ENCODE results near the gene SLC15A1.

Gene SLC15A1

GRCh38 chr13:98780451-98780850 lies 28.0 kb upstream of the SLC15A1 start:
- no peak overlapping the region for H3K4me3 ChIP-seq (ENCODE audit: low read length)
- 93% methylated on average over 2 of the region's 2 CpGs for whole genome bisulfite sequencing
- no peaks in the 10 kb centered on the region for H3K9me3 ChIP-seq (ENCODE audit: insufficient read depth, low read depth, low read length)
- no peaks in the 10 kb centered on the region for H3K27me3 ChIP-seq (ENCODE audit: insufficient read depth, low read length)
- H3K36me3 ChIP-seq (ENCODE audit: insufficient read depth, low read length): no peaks in the 10 kb centered on the region
- H3K4me1 ChIP-seq (ENCODE audit: insufficient read depth, low read length): peaks cover 3% of the 10 kb centered on the region; the same call in 1 of the 2 replicates
- H3K27ac ChIP-seq (ENCODE audit: low read depth, low read length): no peak overlapping the region
- no peak overlapping the region for H3K9ac ChIP-seq (ENCODE audit: low read depth, low read length)

GRCh38 chr13:98779695-98780094 lies 27.2 kb upstream of the SLC15A1 start:
- peaks cover 3% of the 10 kb centered on the region; the same call in 1 of the 2 replicates for H3K4me1 ChIP-seq (ENCODE audit: insufficient read depth, low read length)
- no peaks in the 10 kb centered on the region for H3K27me3 ChIP-seq (ENCODE audit: insufficient read depth, low read length)
- WGBS: 91% methylated on average over 1 of the region's 1 CpG
- no peaks in the 10 kb centered on the region for H3K9me3 ChIP-seq (ENCODE audit: insufficient read depth, low read depth, low read length)
- no peak overlapping the region for H3K4me3 ChIP-seq (ENCODE audit: low read length)
- no peak overlapping the region for H3K9ac ChIP-seq (ENCODE audit: low read depth, low read length)
- no peaks in the 10 kb centered on the region for H3K36me3 ChIP-seq (ENCODE audit: insufficient read depth, low read length)
- H3K27ac ChIP-seq (ENCODE audit: low read depth, low read length): no peak overlapping the region

- 69% methylated on average over 8 of the region's 8 CpGs for WGBS
- H3K4me3 ChIP-seq (ENCODE audit: low read length): no peak overlapping the region
- no peaks in the 10 kb centered on the region for H3K9me3 ChIP-seq (ENCODE audit: insufficient read depth, low read depth, low read length)
- H3K27ac ChIP-seq (ENCODE audit: low read depth, low read length): no peak overlapping the region
- peaks cover 3% of the 10 kb centered on the region; the same call in 1 of the 2 replicates for H3K4me1 ChIP-seq (ENCODE audit: insufficient read depth, low read length)
- H3K36me3 ChIP-seq (ENCODE audit: insufficient read depth, low read length): no peaks in the 10 kb centered on the region
- H3K27me3 ChIP-seq (ENCODE audit: insufficient read depth, low read length): no peaks in the 10 kb centered on the region
- no peak overlapping the region for H3K9ac ChIP-seq (ENCODE audit: low read depth, low read length)
Measured at GRCh38 chr13:98778749-98779148, 26.3 kb upstream of the SLC15A1 start.

GRCh38 chr13:98776644-98777043 lies 24.2 kb upstream of the SLC15A1 start:
- no peak overlapping the region for H3K4me3 ChIP-seq (ENCODE audit: low read length)
- H3K9ac ChIP-seq (ENCODE audit: low read depth, low read length): no peak overlapping the region
- WGBS: 92% methylated on average over 5 of the region's 5 CpGs
- peaks cover 3% of the 10 kb centered on the region; the same call in 1 of the 2 replicates for H3K4me1 ChIP-seq (ENCODE audit: insufficient read depth, low read length)
- H3K36me3 ChIP-seq (ENCODE audit: insufficient read depth, low read length): no peaks in the 10 kb centered on the region
- no peaks in the 10 kb centered on the region for H3K27me3 ChIP-seq (ENCODE audit: insufficient read depth, low read length)
- H3K9me3 ChIP-seq (ENCODE audit: insufficient read depth, low read depth, low read length): no peaks in the 10 kb centered on the region
- no peak overlapping the region for H3K27ac ChIP-seq (ENCODE audit: low read depth, low read length)

- Histone ChIP-seq H3K9ac (ENCODE audit: low read depth, low read length) (no peak overlapping the region), H3K4me1 (ENCODE audit: insufficient read depth, low read length) (peaks cover 3% of the 10 kb centered on the region; the same call in 1 of the 2 replicates), H3K4me3 (ENCODE audit: low read length) (no peak overlapping the region), H3K27ac (ENCODE audit: low read depth, low read length) (no peak overlapping the region), H3K9me3 (ENCODE audit: insufficient read depth, low read depth, low read length) (no peaks in the 10 kb centered on the region), H3K36me3 (ENCODE audit: insufficient read depth, low read length) (no peaks in the 10 kb centered on the region), H3K27me3 (ENCODE audit: insufficient read depth, low read length) (no peaks in the 10 kb centered on the region)
- WGBS: 93% methylated on average over 22 of the region's 22 CpGs
Measured at GRCh38 chr13:98775844-98776598, 23.5 kb upstream of the SLC15A1 start.

- WGBS: 94% methylated on average over 15 of the region's 15 CpGs
- Histone ChIP-seq H3K27ac (ENCODE audit: low read depth, low read length) (no peak overlapping the region), H3K9me3 (ENCODE audit: insufficient read depth, low read depth, low read length) (no peaks in the 10 kb centered on the region), H3K36me3 (ENCODE audit: insufficient read depth, low read length) (no peaks in the 10 kb centered on the region), H3K4me3 (ENCODE audit: low read length) (no peak overlapping the region), H3K9ac (ENCODE audit: low read depth, low read length) (no peak overlapping the region), H3K27me3 (ENCODE audit: insufficient read depth, low read length) (no peaks in the 10 kb centered on the region), H3K4me1 (ENCODE audit: insufficient read depth, low read length) (peaks cover 3% of the 10 kb centered on the region; the same call in 1 of the 2 replicates)
Measured at GRCh38 chr13:98775386-98775785, 22.9 kb upstream of the SLC15A1 start.

GRCh38 chr13:98774776-98775175 lies 22.3 kb upstream of the SLC15A1 start:
- no peak overlapping the region for H3K9ac ChIP-seq (ENCODE audit: low read depth, low read length)

GRCh38 chr13:98773921-98774320 lies 21.4 kb upstream of the SLC15A1 start:
- no peak overlapping the region for H3K27ac ChIP-seq (ENCODE audit: low read depth, low read length)
- no peaks in the 10 kb centered on the region for H3K27me3 ChIP-seq (ENCODE audit: insufficient read depth, low read length)

More at GRCh38 chr13:98774776-98775175, 22.3 kb upstream of the SLC15A1 start:
- Histone ChIP-seq H3K4me3 (ENCODE audit: low read length) (no peak overlapping the region), H3K27ac (ENCODE audit: low read depth, low read length) (no peak overlapping the region), H3K27me3 (ENCODE audit: insufficient read depth, low read length) (no peaks in the 10 kb centered on the region), H3K36me3 (ENCODE audit: insufficient read depth, low read length) (no peaks in the 10 kb centered on the region), H3K9me3 (ENCODE audit: insufficient read depth, low read depth, low read length) (no peaks in the 10 kb centered on the region), H3K4me1 (ENCODE audit: insufficient read depth, low read length) (peaks cover 3% of the 10 kb centered on the region; the same call in 1 of the 2 replicates)
- 95% methylated on average over 9 of the region's 9 CpGs for WGBS

GRCh38 chr13:98772794-98773452 lies 20.5 kb upstream of the SLC15A1 start:
- 87% methylated on average over 12 of the region's 12 CpGs for WGBS

More at GRCh38 chr13:98773921-98774320, 21.4 kb upstream of the SLC15A1 start:
- H3K9me3 ChIP-seq (ENCODE audit: insufficient read depth, low read depth, low read length): no peaks in the 10 kb centered on the region
- H3K4me3 ChIP-seq (ENCODE audit: low read length): no peak overlapping the region
- no peak overlapping the region for H3K9ac ChIP-seq (ENCODE audit: low read depth, low read length)
- H3K4me1 ChIP-seq (ENCODE audit: insufficient read depth, low read length): peaks cover 3% of the 10 kb centered on the region; the same call in 1 of the 2 replicates
- WGBS: 94% methylated on average over 20 of the region's 20 CpGs
- no peaks in the 10 kb centered on the region for H3K36me3 ChIP-seq (ENCODE audit: insufficient read depth, low read length)

GRCh38 chr13:98771838-98772611 lies 19.6 kb upstream of the SLC15A1 start:
- H3K9me3 ChIP-seq (ENCODE audit: insufficient read depth, low read depth, low read length): no peaks in the 10 kb centered on the region
- H3K4me1 ChIP-seq (ENCODE audit: insufficient read depth, low read length): no peaks in the 10 kb centered on the region
- H3K36me3 ChIP-seq (ENCODE audit: insufficient read depth, low read length): no peaks in the 10 kb centered on the region
- 93% methylated on average over 15 of the region's 16 CpGs for WGBS
- H3K9ac ChIP-seq (ENCODE audit: low read depth, low read length): no peak overlapping the region
- no peaks in the 10 kb centered on the region for H3K27me3 ChIP-seq (ENCODE audit: insufficient read depth, low read length)
- no peak overlapping the region for H3K27ac ChIP-seq (ENCODE audit: low read depth, low read length)
- H3K4me3 ChIP-seq (ENCODE audit: low read length): no peak overlapping the region

More at GRCh38 chr13:98772794-98773452, 20.5 kb upstream of the SLC15A1 start:
- Histone ChIP-seq H3K9ac (ENCODE audit: low read depth, low read length) (no peak overlapping the region), H3K36me3 (ENCODE audit: insufficient read depth, low read length) (no peaks in the 10 kb centered on the region), H3K27me3 (ENCODE audit: insufficient read depth, low read length) (no peaks in the 10 kb centered on the region), H3K4me1 (ENCODE audit: insufficient read depth, low read length) (no peaks in the 10 kb centered on the region), H3K4me3 (ENCODE audit: low read length) (no peak overlapping the region), H3K27ac (ENCODE audit: low read depth, low read length) (no peak overlapping the region), H3K9me3 (ENCODE audit: insufficient read depth, low read depth, low read length) (no peaks in the 10 kb centered on the region)

- WGBS: 92% methylated on average over 7 of the region's 7 CpGs
- no peaks in the 10 kb centered on the region for H3K9me3 ChIP-seq (ENCODE audit: insufficient read depth, low read depth, low read length)
- no peaks in the 10 kb centered on the region for H3K36me3 ChIP-seq (ENCODE audit: insufficient read depth, low read length)
Measured at GRCh38 chr13:98769736-98770135, 17.3 kb upstream of the SLC15A1 start.

More at GRCh38 chr13:98769736-98770135, 17.3 kb upstream of the SLC15A1 start:
- H3K27me3 ChIP-seq (ENCODE audit: insufficient read depth, low read length): no peaks in the 10 kb centered on the region
- no peak overlapping the region for H3K27ac ChIP-seq (ENCODE audit: low read depth, low read length)
- no peak overlapping the region for H3K4me3 ChIP-seq (ENCODE audit: low read length)
- H3K9ac ChIP-seq (ENCODE audit: low read depth, low read length): no peak overlapping the region
- H3K4me1 ChIP-seq (ENCODE audit: insufficient read depth, low read length): no peaks in the 10 kb centered on the region

Measured in HUES64 (cell line).